Measurements from ENCODE around the gene RRAD.

DNA sequence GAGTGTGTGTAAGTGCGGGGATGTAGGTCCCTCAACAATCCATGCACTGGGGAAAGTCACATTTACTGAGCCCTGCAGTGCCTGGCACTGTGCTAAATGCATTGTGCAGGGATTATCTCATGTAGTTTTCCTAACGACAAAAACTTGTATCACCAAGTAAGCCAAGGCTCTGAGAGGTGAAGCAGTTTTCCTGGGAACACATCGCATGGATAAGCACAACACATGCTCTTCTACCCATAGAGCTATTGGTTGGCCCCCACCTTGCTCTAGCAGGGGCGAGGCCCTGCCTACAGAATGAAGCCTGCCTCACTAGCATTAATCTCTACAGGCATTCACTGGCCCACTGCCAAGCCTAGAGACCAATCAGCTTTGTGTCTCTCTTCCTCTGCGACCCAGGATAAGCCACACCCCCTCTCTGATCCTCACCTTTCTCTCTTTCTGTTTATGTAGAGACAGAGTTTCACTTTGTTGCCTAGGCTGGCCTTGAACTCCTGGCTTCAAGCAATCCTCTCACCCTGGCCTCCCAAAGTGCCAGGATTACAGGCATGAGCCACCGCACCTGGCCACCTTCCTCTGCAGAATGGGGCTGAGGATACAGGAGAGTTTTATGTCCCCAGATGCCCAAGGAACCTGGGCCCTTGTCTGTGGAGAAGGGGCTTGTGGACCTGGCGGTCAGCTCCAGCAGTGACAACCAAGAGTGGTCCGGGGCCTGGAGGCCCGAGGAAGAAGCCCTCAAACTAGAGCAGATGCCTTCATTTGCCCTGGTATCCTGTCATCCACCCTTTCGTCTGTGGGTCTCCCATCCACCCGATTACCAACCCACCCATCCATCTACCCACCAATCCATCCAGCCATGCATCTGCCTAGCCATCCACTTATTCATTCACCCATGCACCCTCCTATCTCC is 19.4 kb downstream of the RRAD start:
- TF ChIP-seq YY1 (IDR thresholded peaks at IDR 0.05; ENCODE audit: insufficient read depth, insufficient read length) = no peak
- TF ChIP-seq ZNF274 (IDR thresholded peaks at IDR 0.05; ENCODE audit: low read depth, low read length) = no peak
